Mammary epithelial cell (primary cell): Measurements from ENCODE around the gene FUT3.
"Not testable (repeated sequence)": the region's sequence is repeated elsewhere in the genome, so short reads cannot be mapped to it uniquely, and the experiment has no call there.

Source experiments
- EZH2 ChIP-seq: IDR thresholded peaks from 2 replicates; pipeline ENCODE4 v1.6.1; 2012; ENCODE audit warnings: low read length, inconsistent platforms, borderline replicate concordance
- TF ChIP-seq, protein P1 (sequence below), 2 donors: IDR thresholded peaks in 1 of 2; conservative IDR thresholded peaks in 1 of 2; 2 replicates each; pipeline ENCODE4 v1.5.1; 2011 to 2012; ENCODE audit warnings: inconsistent platforms in 2 of 2, low read length in 2 of 2, mild to moderate bottlenecking in 2 of 2, control low read depth in 1 of 2, low read depth in 1 of 2; ENCODE audit not compliant: insufficient read depth in 1 of 2; ENCODE audit errors: extremely low read depth in 1 of 2

DNA sequence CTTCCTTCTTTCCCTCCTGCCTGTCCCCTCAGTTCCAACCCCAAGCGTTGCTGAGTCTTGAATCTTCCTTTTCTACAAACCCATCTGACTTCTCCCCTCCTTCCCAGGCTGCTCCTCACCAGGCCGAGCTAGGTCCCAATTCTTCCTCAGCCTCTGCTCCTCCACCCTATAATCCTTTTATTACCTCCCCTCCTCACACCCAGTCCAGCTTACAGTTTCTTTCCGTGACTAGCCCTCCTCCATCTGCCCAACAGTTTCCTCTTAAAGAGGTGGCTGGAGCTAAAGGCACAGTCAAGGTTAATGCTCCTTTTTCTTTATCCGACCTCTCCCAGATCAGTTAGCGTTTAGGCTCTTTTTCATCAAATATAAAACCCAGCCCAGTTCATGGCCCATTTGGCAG, 2.6 kb downstream of the FUT3 start:
- TF ChIP-seq, protein P1, sequence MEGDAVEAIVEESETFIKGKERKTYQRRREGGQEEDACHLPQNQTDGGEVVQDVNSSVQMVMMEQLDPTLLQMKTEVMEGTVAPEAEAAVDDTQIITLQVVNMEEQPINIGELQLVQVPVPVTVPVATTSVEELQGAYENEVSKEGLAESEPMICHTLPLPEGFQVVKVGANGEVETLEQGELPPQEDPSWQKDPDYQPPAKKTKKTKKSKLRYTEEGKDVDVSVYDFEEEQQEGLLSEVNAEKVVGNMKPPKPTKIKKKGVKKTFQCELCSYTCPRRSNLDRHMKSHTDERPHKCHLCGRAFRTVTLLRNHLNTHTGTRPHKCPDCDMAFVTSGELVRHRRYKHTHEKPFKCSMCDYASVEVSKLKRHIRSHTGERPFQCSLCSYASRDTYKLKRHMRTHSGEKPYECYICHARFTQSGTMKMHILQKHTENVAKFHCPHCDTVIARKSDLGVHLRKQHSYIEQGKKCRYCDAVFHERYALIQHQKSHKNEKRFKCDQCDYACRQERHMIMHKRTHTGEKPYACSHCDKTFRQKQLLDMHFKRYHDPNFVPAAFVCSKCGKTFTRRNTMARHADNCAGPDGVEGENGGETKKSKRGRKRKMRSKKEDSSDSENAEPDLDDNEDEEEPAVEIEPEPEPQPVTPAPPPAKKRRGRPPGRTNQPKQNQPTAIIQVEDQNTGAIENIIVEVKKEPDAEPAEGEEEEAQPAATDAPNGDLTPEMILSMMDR (conservative IDR thresholded peaks at IDR 0.05 in 1 of 2, IDR thresholded peaks at IDR 0.05 in 1 of 2; ENCODE audit: extremely low read depth in 1 of 2, insufficient read depth in 1 of 2, low read depth in 1 of 2, low read length in 2 of 2): not testable (repeated sequence)
- TF ChIP-seq EZH2: not testable (repeated sequence)
